Uterus (tissue), 4 donors: ENCODE data around the gene UMODL1. TPM values are rescaled to one million over a fixed set of nuclear protein-coding genes. Genes with fewer than 3 reads are reported as not detected.

Source experiments
- DNase-seq, 2 donors: peaks; one replicate each; pipeline ENCODE4 v3.0.0-alpha.2; 2019 to 2020
- H3K27ac ChIP-seq, 2 donors: fragments of 200-600 bp; sonication (generic); 1 replicate in 1 of 2; 2 replicates in 1 of 2; pipeline ENCODE4 v1.5.1; 2016 to 2018
- H3K27me3 ChIP-seq, 2 donors: fragments of 200-600 bp; sonication (generic); one replicate each; pipeline ENCODE4 v1.5.1; 2018 to 2019; ENCODE audit warnings: control low read depth in 1 of 2
- H3K36me3 ChIP-seq, 2 donors: fragments of 200-600 bp; sonication (generic); one replicate each; pipeline ENCODE4 v1.5.1; 2019; ENCODE audit warnings: control low read depth in 1 of 2
- H3K4me1 ChIP-seq, 2 donors: fragments of 200-600 bp; sonication (generic); one replicate each; pipeline ENCODE4 v1.5.1; 2018 to 2019; ENCODE audit warnings: control low read depth in 1 of 2
- H3K4me3 ChIP-seq, 2 donors: fragments of 200-600 bp; sonication (generic); 1 replicate in 1 of 2; 2 replicates in 1 of 2; pipeline ENCODE4 v1.5.1; 2018 to 2019; ENCODE audit warnings: mild to moderate bottlenecking in 1 of 2
- H3K9me3 ChIP-seq, 2 donors: fragments of 200-600 bp; sonication (generic); one replicate each; pipeline ENCODE4 v1.5.1; 2019; ENCODE audit warnings: control low read depth in 1 of 2
- CTCF ChIP-seq, 4 experiments: fragments of 200-600 bp in 2 of 4; fragments of 450-650 bp in 2 of 4; sonication (generic) in 2 of 4; IDR thresholded peaks; one replicate each; pipeline ENCODE4 v1.5.1; 2016 to 2019; ENCODE audit warnings: antibody characterized with exemption in 4 of 4, mild to moderate bottlenecking in 2 of 4, moderate library complexity in 1 of 4
- POLR2A ChIP-seq, 2 donors: fragments of 450-650 bp; IDR thresholded peaks; one replicate each; pipeline ENCODE4 v1.6.1; 2016; ENCODE audit warnings: antibody characterized with exemption in 2 of 2, mild to moderate bottlenecking in 1 of 2, moderate library complexity in 1 of 2
- intact Hi-C: fragments of 100-400 bp; cut with DNase I; formaldehyde crosslinking; loops from one replicate; pipeline ENCODE4 v1.15.1; 2023; ENCODE audit warnings: low total_unique reads
- total RNA-seq, 4 donors: library from RNA; depleted of rRNA in 3 of 4; stranded (reverse); fragments of >200 nt in 3 of 4; gene quantifications; one replicate each; pipeline versions ENCODE4 v1.1.0 to v1.2.4, GENCODE V29; 2014 to 2023
- donor health status: DM: yes; HTN: yes; CAD: no.

UMODL1 gene
- total RNA-seq, 4 donors from 2014 or later: not detected

- Histone ChIP-seq H3K36me3 (no peaks in the 10 kb centered on the region), H3K27me3 (no peaks in the 10 kb centered on the region), H3K4me3 (no peak overlapping the region), H3K9me3 (no peaks in the 10 kb centered on the region), H3K4me1 (no peaks in the 10 kb centered on the region), H3K27ac (no peak overlapping the region)
- intact Hi-C loops: no loop called here
- TF ChIP-seq POLR2A (IDR thresholded peaks at IDR 0.05) (no peak), CTCF (IDR thresholded peaks at IDR 0.05) (no peak)
- no peak for DNase-seq
Measured at GRCh38 chr21:42120903-42121535, 49.9 kb downstream of the UMODL1 start.

DNA sequence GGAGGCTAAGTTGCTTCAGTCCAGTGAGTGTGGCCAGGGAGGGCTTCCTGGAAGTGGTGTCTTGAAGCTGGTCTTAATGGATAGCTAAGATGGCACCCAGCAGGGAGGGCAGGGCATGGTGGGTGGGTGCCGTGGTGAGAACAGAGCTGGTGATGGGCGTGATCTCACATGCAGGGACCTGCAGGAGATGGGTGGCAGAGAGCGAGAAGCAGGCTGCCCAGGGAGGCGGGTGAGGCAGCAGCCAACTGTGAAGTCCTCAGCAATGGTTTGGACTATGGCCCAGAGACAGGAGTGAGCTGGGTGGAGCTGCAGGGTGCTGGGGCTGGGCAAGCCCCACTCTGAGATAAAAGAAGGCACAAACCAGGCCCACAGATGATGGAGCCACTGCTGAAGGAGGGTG lies 50.7 kb downstream of the UMODL1 start:
- Histone ChIP-seq H3K27me3 (no peaks in the 10 kb centered on the region), H3K27ac (no peak overlapping the region), H3K4me1 (no peaks in the 10 kb centered on the region), H3K36me3 (no peaks in the 10 kb centered on the region), H3K4me3 (no peak overlapping the region), H3K9me3 (no peaks in the 10 kb centered on the region)
- intact Hi-C loops: no loop called here
- no peak for DNase-seq
- TF ChIP-seq CTCF (IDR thresholded peaks at IDR 0.05): no peak
- TF ChIP-seq POLR2A (IDR thresholded peaks at IDR 0.05): no peak

- no peak for DNase-seq
- no peaks in the 10 kb centered on the region for H3K36me3 ChIP-seq
- TF ChIP-seq CTCF (IDR thresholded peaks at IDR 0.05) (no peak), POLR2A (IDR thresholded peaks at IDR 0.05) (no peak)
- intact Hi-C loops: no loop called here
- no peaks in the 10 kb centered on the region for H3K27me3 ChIP-seq
- H3K9me3 ChIP-seq: no peaks in the 10 kb centered on the region
- H3K4me1 ChIP-seq: no peaks in the 10 kb centered on the region
- H3K27ac ChIP-seq: no peak overlapping the region
- no peak overlapping the region for H3K4me3 ChIP-seq
Measured at GRCh38 chr21:42122398-42122797, 51.3 kb downstream of the UMODL1 start.

GRCh38 chr21:42122808-42123207 lies 51.7 kb downstream of the UMODL1 start:
- Histone ChIP-seq H3K9me3 (no peaks in the 10 kb centered on the region), H3K4me3 (no peak overlapping the region), H3K27ac (no peak overlapping the region), H3K27me3 (no peaks in the 10 kb centered on the region), H3K4me1 (no peaks in the 10 kb centered on the region), H3K36me3 (no peaks in the 10 kb centered on the region)
- DNase-seq: no peak
- no peak for TF ChIP-seq CTCF (IDR thresholded peaks at IDR 0.05)
- TF ChIP-seq POLR2A (IDR thresholded peaks at IDR 0.05): no peak
- intact Hi-C loops: no loop called here

DNA sequence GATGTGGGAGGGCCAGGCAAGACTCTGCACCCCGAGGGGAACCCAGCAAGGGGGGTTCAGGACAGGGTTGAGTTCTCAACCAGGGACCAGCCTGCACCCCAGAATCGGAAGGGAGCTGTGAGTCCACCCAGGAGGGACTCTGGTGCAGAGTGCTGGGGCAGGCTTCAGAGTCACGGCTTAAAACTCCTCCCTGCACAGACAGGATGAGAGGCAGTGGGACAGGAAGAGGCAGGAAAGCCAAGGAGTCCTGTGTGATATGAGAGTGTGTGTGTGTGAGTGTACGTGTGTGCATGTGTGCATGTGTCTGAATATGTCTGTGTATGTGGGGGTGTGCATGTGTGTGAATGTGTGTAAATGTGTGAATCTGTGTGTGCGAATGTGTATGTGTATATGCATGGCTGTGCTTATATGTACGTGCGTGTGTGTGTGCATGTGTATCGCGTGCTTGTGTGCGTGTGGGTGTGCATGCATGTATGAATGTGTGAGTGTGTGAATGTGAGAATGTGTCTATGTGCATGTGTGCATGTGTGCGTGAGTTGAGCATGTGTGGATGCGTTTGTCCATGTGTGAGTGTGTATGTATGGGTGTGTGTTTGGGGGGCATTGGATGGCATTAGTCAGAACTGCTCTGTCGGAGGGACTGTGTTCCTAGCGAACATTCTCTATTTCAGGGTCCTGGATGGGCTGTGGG lies 52.2 kb downstream of the UMODL1 start:
- Histone ChIP-seq H3K36me3 (no peaks in the 10 kb centered on the region), H3K27me3 (no peaks in the 10 kb centered on the region), H3K27ac (no peak overlapping the region), H3K9me3 (no peaks in the 10 kb centered on the region), H3K4me1 (no peaks in the 10 kb centered on the region), H3K4me3 (no peak overlapping the region)
- TF ChIP-seq CTCF (IDR thresholded peaks at IDR 0.05): no peak
- no peak for TF ChIP-seq POLR2A (IDR thresholded peaks at IDR 0.05)
- intact Hi-C loops: no loop called here
- no peak for DNase-seq
